Measurements from ENCODE around the gene SLC38A9. TPM values are rescaled to one million over a fixed set of nuclear protein-coding genes. Genes with fewer than 3 reads are reported as not detected.
A peak's percentile ranks its signal among the peaks of the same experiment; 100 is the strongest.

SLC38A9 gene
- total RNA-seq, 1 experiment from 2014 or later = 27.0 TPM

- TF ChIP-seq AFF4 (CRISPR knock-in tag; IDR thresholded peaks at IDR 0.05; ENCODE audit: borderline replicate concordance) (no peak), CTCF (IDR thresholded peaks at IDR 0.05) (no peak), ZNF232 (CRISPR knock-in tag; IDR thresholded peaks at IDR 0.05) (no peak)
Measured at GRCh38 chr5:55603922-55604321, 108.2 kb downstream of the SLC38A9 start (continued).

DNA sequence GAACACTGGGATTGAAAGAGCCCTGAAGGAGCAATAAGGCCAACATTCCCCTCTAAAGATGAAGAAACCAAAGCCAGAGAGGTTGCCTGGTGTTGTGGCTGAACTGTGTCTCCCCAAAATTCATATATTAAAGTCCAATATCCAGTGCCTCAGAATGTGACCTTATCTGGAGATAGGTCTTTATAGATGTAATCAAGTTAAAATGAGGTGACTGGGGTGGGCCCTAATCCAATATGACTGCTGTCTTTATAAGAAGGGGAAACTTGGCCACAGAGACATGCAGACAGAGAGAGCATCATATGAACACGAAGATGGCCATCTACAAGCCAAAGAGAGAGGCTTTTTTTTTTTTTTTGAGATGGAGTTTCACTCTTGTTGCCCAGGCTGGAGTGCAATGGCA lies 110.5 kb downstream of the SLC38A9 start:
- Mint-ChIP-seq H3K36me3 (no peaks in the 10 kb centered on the region), H3K27me3 (ENCODE audit: low read depth) (no peaks in the 10 kb centered on the region), H3K9me3 (no peaks in the 10 kb centered on the region), H3K4me3 (no peak overlapping the region), H3K4me1 (peaks cover 40% of the 10 kb centered on the region), H3K27ac (no peak overlapping the region)
- DNase-seq (ENCODE audit: low spot score) (no peak), ATAC-seq (no peak)
- ChIA-PET POLR2A (no interaction called here), CTCF (interaction anchor here (2.0 kb wide), 1 partner anchor 90 kb away, joined by 4 read pairs; no protein-coding TSS in a partner anchor)
- TF ChIP-seq CBFB (CRISPR knock-in tag; IDR thresholded peaks at IDR 0.05; ENCODE audit: low read depth) (no peak), GABPB1 (CRISPR knock-in tag; IDR thresholded peaks at IDR 0.05) (0 out of 2 replicates have a peak, but pooled peaks have one; percentile 2), ZNF512 (CRISPR knock-in tag; IDR thresholded peaks at IDR 0.05; ENCODE audit: borderline replicate concordance) (no peak), FOXK1 (CRISPR knock-in tag; IDR thresholded peaks at IDR 0.05) (no peak), ZNF423 (CRISPR knock-in tag; IDR thresholded peaks at IDR 0.05) (no peak), GTF2I (CRISPR knock-in tag; conservative IDR thresholded peaks at IDR 0.05) (no peak), ETV6 (CRISPR knock-in tag; IDR thresholded peaks at IDR 0.05) (no peak)
- TF ChIP-seq, protein P1, sequence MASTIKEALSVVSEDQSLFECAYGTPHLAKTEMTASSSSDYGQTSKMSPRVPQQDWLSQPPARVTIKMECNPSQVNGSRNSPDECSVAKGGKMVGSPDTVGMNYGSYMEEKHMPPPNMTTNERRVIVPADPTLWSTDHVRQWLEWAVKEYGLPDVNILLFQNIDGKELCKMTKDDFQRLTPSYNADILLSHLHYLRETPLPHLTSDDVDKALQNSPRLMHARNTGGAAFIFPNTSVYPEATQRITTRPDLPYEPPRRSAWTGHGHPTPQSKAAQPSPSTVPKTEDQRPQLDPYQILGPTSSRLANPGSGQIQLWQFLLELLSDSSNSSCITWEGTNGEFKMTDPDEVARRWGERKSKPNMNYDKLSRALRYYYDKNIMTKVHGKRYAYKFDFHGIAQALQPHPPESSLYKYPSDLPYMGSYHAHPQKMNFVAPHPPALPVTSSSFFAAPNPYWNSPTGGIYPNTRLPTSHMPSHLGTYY (CRISPR knock-in tag; IDR thresholded peaks at IDR 0.05) = no peak

DNA sequence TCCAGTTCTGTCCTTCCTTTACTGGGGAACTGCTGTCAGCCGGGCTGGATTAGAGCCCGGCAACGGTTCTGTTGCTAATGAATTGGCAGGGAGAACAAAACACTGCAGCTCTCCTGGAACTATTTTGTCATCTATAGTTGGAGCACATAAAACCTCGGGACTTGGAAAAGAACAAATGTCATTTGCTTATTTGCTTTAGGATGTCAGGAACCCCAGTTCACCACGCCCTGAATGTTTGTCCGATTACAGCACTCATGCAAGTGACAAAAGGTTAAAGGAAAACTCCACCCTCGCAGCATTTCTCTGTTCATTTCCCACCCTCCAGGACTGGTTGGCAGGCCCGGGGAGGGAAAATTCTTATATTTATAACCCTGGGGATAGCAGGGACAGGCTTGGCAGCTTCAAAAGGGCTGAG lies 110.9 kb downstream of the SLC38A9 start:
- Mint-ChIP-seq H3K9me3 (no peaks in the 10 kb centered on the region), H3K4me3 (no peak overlapping the region), H3K27ac (no peak overlapping the region), H3K4me1 (peaks cover 40% of the 10 kb centered on the region), H3K36me3 (no peaks in the 10 kb centered on the region), H3K27me3 (ENCODE audit: low read depth) (no peaks in the 10 kb centered on the region)
- CTCF ChIA-PET = no interaction called here
- POLR2A ChIA-PET = no interaction called here
- TF ChIP-seq GABPB1 (CRISPR knock-in tag; IDR thresholded peaks at IDR 0.05) (peak; percentile 24; the same call in 1 of the 2 replicates), GTF2I (CRISPR knock-in tag; conservative IDR thresholded peaks at IDR 0.05) (no peak), JAZF1 (CRISPR knock-in tag; IDR thresholded peaks at IDR 0.05) (no peak), ZNF416 (CRISPR knock-in tag; IDR thresholded peaks at IDR 0.05) (no peak)
- TF ChIP-seq, protein P2, sequence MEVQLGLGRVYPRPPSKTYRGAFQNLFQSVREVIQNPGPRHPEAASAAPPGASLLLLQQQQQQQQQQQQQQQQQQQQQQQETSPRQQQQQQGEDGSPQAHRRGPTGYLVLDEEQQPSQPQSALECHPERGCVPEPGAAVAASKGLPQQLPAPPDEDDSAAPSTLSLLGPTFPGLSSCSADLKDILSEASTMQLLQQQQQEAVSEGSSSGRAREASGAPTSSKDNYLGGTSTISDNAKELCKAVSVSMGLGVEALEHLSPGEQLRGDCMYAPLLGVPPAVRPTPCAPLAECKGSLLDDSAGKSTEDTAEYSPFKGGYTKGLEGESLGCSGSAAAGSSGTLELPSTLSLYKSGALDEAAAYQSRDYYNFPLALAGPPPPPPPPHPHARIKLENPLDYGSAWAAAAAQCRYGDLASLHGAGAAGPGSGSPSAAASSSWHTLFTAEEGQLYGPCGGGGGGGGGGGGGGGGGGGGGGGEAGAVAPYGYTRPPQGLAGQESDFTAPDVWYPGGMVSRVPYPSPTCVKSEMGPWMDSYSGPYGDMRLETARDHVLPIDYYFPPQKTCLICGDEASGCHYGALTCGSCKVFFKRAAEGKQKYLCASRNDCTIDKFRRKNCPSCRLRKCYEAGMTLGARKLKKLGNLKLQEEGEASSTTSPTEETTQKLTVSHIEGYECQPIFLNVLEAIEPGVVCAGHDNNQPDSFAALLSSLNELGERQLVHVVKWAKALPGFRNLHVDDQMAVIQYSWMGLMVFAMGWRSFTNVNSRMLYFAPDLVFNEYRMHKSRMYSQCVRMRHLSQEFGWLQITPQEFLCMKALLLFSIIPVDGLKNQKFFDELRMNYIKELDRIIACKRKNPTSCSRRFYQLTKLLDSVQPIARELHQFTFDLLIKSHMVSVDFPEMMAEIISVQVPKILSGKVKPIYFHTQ (CRISPR knock-in tag; IDR thresholded peaks at IDR 0.05) = no peak
- TF ChIP-seq, protein P3, sequence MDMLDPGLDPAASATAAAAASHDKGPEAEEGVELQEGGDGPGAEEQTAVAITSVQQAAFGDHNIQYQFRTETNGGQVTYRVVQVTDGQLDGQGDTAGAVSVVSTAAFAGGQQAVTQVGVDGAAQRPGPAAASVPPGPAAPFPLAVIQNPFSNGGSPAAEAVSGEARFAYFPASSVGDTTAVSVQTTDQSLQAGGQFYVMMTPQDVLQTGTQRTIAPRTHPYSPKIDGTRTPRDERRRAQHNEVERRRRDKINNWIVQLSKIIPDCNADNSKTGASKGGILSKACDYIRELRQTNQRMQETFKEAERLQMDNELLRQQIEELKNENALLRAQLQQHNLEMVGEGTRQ (CRISPR knock-in tag; IDR thresholded peaks at IDR 0.05) = no peak
- DNase-seq (ENCODE audit: low spot score) (no peak), ATAC-seq (peak; percentile 61)

Data from WTC11 (cell line).